22Rv1 (cell line): ENCODE results near the gene SMARCA4.

Source experiments
- CTCF ChIP-seq: fragments of 450-650 bp; IDR thresholded peaks from 2 replicates; pipeline ENCODE4 v1.5.1; 2017; ENCODE audit warnings: mild to moderate bottlenecking
- ZFX ChIP-seq: fragments of 450-650 bp; IDR thresholded peaks from 2 replicates; pipeline ENCODE4 v1.6.1; 2017; ENCODE audit warnings: antibody characterized with exemption, borderline replicate concordance

GRCh38 chr19:11098861-11099260, 138.0 kb downstream of the SMARCA4 start:
- no peak for TF ChIP-seq CTCF
- TF ChIP-seq ZFX = no peak
